ENCODE results near the gene ARSI. TPM values are rescaled to one million over a fixed set of nuclear protein-coding genes. Genes with fewer than 3 reads are reported as not detected.

Gene ARSI
- total RNA-seq, 3 donors from 2014 or later: 0.48 to 1.3 (median 0.98) TPM

GRCh38 chr5:150313921-150314716 is 11.4 kb upstream of the ARSI start:
- H3K27ac ChIP-seq: no peak overlapping the region
- no peak for DNase-seq (ENCODE audit: low spot score in 2 of 2)
- H3K4me3 ChIP-seq: no peak overlapping the region
- no peaks in the 10 kb centered on the region for H3K4me1 ChIP-seq
- no peaks in the 10 kb centered on the region for H3K36me3 ChIP-seq
- no peaks in the 10 kb centered on the region for H3K27me3 ChIP-seq
- TF ChIP-seq POLR2AphosphoS5 (IDR thresholded peaks at IDR 0.05): no peak
- TF ChIP-seq CTCF (IDR thresholded peaks at IDR 0.05): no peak
- no peak for TF ChIP-seq POLR2A (IDR thresholded peaks at IDR 0.05)
- intact Hi-C loops (cut with DNase I; ENCODE audit: low total_unique reads): no loop called here
- H3K9me3 ChIP-seq: no peaks in the 10 kb centered on the region

GRCh38 chr5:150313501-150313900 is 10.8 kb upstream of the ARSI start:
- intact Hi-C loops (cut with DNase I; ENCODE audit: low total_unique reads): no loop called here
- no peaks in the 10 kb centered on the region for H3K36me3 ChIP-seq
- H3K27me3 ChIP-seq: no peaks in the 10 kb centered on the region
- no peaks in the 10 kb centered on the region for H3K4me1 ChIP-seq
- H3K27ac ChIP-seq: no peak overlapping the region
- no peaks in the 10 kb centered on the region for H3K9me3 ChIP-seq
- no peak overlapping the region for H3K4me3 ChIP-seq
- no peak for DNase-seq (ENCODE audit: low spot score in 2 of 2)
- TF ChIP-seq POLR2A (IDR thresholded peaks at IDR 0.05) (no peak), CTCF (IDR thresholded peaks at IDR 0.05) (no peak), POLR2AphosphoS5 (IDR thresholded peaks at IDR 0.05) (no peak)

GRCh38 chr5:150312518-150312917 is 9.8 kb upstream of the ARSI start:
- no peaks in the 10 kb centered on the region for H3K4me1 ChIP-seq
- intact Hi-C loops (cut with DNase I; ENCODE audit: low total_unique reads): no loop called here
- no peaks in the 10 kb centered on the region for H3K36me3 ChIP-seq
- DNase-seq (ENCODE audit: low spot score in 2 of 2): no peak
- no peak overlapping the region for H3K27ac ChIP-seq
- H3K4me3 ChIP-seq: no peak overlapping the region
- H3K27me3 ChIP-seq: no peaks in the 10 kb centered on the region
- TF ChIP-seq POLR2A (IDR thresholded peaks at IDR 0.05): no peak
- no peak for TF ChIP-seq POLR2AphosphoS5 (IDR thresholded peaks at IDR 0.05)
- no peak for TF ChIP-seq CTCF (IDR thresholded peaks at IDR 0.05)
- no peaks in the 10 kb centered on the region for H3K9me3 ChIP-seq

GRCh38 chr5:150311015-150311692 is 8.4 kb upstream of the ARSI start:
- TF ChIP-seq POLR2A (IDR thresholded peaks at IDR 0.05) (no peak), CTCF (IDR thresholded peaks at IDR 0.05) (no peak), POLR2AphosphoS5 (IDR thresholded peaks at IDR 0.05) (no peak)
- Histone ChIP-seq H3K36me3 (no peaks in the 10 kb centered on the region), H3K4me1 (no peaks in the 10 kb centered on the region), H3K27me3 (no peaks in the 10 kb centered on the region), H3K4me3 (no peak overlapping the region), H3K27ac (no peak overlapping the region), H3K9me3 (no peaks in the 10 kb centered on the region)
- intact Hi-C loops (cut with DNase I; ENCODE audit: low total_unique reads): no loop called here
- DNase-seq (ENCODE audit: low spot score in 2 of 2): no peak

GRCh38 chr5:150310246-150310645 is 7.5 kb upstream of the ARSI start:
- H3K4me1 ChIP-seq: no peaks in the 10 kb centered on the region
- no peaks in the 10 kb centered on the region for H3K9me3 ChIP-seq
- no peak overlapping the region for H3K4me3 ChIP-seq
- no peak overlapping the region for H3K27ac ChIP-seq
- DNase-seq (ENCODE audit: low spot score in 2 of 2): no peak
- TF ChIP-seq CTCF (IDR thresholded peaks at IDR 0.05): no peak
- no peak for TF ChIP-seq POLR2A (IDR thresholded peaks at IDR 0.05)
- no peak for TF ChIP-seq POLR2AphosphoS5 (IDR thresholded peaks at IDR 0.05)
- no peaks in the 10 kb centered on the region for H3K27me3 ChIP-seq
- intact Hi-C loops (cut with DNase I; ENCODE audit: low total_unique reads): no loop called here
- H3K36me3 ChIP-seq: no peaks in the 10 kb centered on the region
